Epithelial cell of proximal tubule (primary cell): ENCODE results near the gene LRRC18. TPM values are rescaled to one million over a fixed set of nuclear protein-coding genes. Genes with fewer than 3 reads are reported as not detected.
A peak's percentile ranks its signal among the peaks of the same experiment; 100 is the strongest.

Experiments
- DNase-seq: peaks from one replicate; pipeline ENCODE4 v3.0.0-alpha.2; 2011; ENCODE audit warnings: low read depth
- H3K4me3 ChIP-seq: 2 replicates; pipeline ENCODE4 v1.5.1; 2011; ENCODE audit warnings: low read depth, mild to moderate bottlenecking, low read length
- CTCF ChIP-seq: conservative IDR thresholded peaks from 2 replicates; pipeline ENCODE4 v1.5.1; 2012; ENCODE audit warnings: low read depth, mild to moderate bottlenecking, low read length
- total RNA-seq: library from RNA; depleted of rRNA; stranded (reverse); fragments of >200 nt; gene quantifications from 2 replicates; pipeline ENCODE4 v1.2.3, GENCODE V29; 2015

Gene LRRC18
- total RNA-seq, 1 donor from 2014 or later, result not detected

DNA sequence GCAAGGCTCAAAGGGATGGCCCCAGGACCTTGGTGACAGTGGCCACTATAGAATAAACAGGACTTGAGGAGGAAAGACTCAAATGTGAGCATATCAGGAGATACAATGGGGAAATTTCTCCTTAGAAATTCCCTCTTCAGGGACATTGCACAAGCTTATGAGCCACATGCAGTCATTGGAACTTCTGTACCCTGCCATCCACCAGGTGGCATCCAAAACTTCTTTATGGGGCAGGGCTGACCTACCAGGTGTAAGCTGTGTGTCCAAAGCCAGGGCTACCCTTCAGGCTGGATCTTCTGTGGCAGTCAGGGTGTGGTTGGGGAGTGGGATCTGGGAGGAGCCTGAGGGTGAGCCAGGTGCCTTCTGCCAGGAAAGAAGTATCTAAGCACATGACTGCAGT lies 36.6 kb upstream of the LRRC18 start:
- no peak overlapping the region for H3K4me3 ChIP-seq
- peak; percentile 65 for TF ChIP-seq CTCF
- DNase-seq, result peak; percentile 7

DNA sequence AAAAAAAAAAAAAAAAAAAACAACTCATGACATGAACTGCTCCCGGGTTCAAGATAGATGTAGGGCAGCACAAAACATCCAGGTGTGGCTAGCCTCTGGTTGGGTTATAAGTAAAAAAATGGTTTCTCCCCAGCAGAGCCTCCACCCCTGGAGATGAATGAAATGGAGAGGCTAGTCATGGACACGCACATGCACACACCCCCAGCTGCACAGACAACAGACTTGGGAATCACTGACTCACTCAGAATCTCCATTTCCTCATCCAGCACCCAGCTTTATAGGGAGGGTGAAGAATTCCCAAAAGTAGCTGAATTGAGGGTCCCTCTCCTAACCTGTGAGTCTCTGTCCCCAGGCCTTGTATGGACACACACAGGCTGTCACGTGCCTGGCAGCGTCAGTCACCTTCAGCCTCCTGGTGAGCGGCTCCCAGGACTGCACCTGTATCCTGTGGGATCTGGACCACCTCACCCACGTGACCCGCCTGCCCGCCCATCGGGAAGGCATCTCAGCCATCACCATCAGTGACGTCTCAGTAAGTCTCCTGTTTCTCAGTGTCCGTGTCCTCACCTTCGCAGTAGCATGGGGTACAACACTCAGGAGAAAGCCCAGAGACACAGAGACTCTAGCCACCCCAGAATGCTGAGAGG lies 35.0 kb upstream of the LRRC18 start:
- DNase-seq, result no peak
- H3K4me3 ChIP-seq, result no peak overlapping the region
- TF ChIP-seq CTCF, result no peak

GRCh38 chr10:48973065-48973464 lies 33.4 kb upstream of the LRRC18 start:
- H3K4me3 ChIP-seq, result no peak overlapping the region
- no peak for TF ChIP-seq CTCF
- no peak for DNase-seq

DNA sequence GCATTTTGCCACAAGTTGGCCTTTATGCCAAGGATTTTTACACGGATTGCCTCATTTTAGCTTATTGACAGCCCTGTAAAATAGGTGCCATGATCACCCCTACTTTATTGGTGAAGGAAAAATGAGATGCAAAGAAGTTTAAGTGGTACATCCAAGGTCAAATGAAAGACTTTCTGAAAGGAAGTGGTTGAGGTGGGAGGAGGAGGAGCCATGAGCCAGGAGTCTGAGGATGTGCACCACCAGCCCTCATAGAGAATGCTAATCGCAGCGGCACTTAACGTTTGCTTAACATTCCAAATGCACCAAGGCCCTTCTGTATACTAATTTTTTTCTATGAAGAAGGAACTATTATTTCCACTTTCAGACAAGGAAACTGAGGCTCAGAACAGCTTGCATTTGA lies 31.0 kb upstream of the LRRC18 start:
- TF ChIP-seq CTCF, result no peak
- no peak overlapping the region for H3K4me3 ChIP-seq
- no peak for DNase-seq

- TF ChIP-seq CTCF, result no peak
- H3K4me3 ChIP-seq, result no peak overlapping the region
- no peak for DNase-seq
Observed at GRCh38 chr10:48970046-48970445, 30.4 kb upstream of the LRRC18 start.

DNA sequence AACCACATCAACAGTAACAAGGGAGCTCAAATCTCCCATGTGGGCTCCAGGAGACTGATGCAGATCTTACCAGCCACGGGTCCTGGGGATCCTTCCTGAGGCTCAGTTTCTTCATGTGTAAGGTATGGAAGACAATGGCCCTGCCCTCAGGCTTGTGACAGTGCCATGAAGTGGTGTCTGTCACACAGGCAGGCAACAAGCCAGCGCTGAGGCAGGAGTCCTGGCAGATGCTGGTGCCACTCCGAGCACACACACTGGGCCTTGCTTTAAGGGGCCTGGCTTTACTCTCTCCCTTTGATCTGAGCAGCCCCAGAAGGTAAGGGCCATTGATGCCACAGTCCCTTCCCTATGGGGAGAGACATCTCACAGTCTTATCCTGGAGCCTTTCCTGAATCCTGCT lies 28.4 kb upstream of the LRRC18 start:
- no peak for TF ChIP-seq CTCF
- no peak for DNase-seq
- no peak overlapping the region for H3K4me3 ChIP-seq

GRCh38 chr10:48965460-48965859 lies 25.8 kb upstream of the LRRC18 start:
- DNase-seq, result no peak
- TF ChIP-seq CTCF, result no peak

More at GRCh38 chr10:48965460-48965859, 25.8 kb upstream of the LRRC18 start:
- no peak overlapping the region for H3K4me3 ChIP-seq
